Activated CD8-positive, alpha-beta memory T cell treated with anti-CD3 and anti-CD28 coated beads for 48 hours (primary cell): Measurements from ENCODE around the gene RSPO4.
"Not testable (repeated sequence)": the region's sequence is repeated elsewhere in the genome, so short reads cannot be mapped to it uniquely, and the experiment has no call there.

Experiments used
- DNase-seq, 3 experiments: peaks; one replicate each; pipeline ENCODE4 v3.0.0-alpha.2; 2020; ENCODE audit warnings: low read depth in 2 of 3, low spot score in 2 of 3

The RSPO4 gene

GRCh38 chr20:1005452-1006027, 3.4 kb upstream of the RSPO4 start:
- no peak for DNase-seq

- DNase-seq, result no peak
Measured at GRCh38 chr20:1003920-1004697, 2.0 kb upstream of the RSPO4 start.

- no peak for DNase-seq
Measured at GRCh38 chr20:1002682-1003561, 811 bp upstream of the RSPO4 start.

- DNase-seq, result no peak
Measured at GRCh38 chr20:1001116-1001515, 995 bp downstream of the RSPO4 start.

GRCh38 chr20:998231-998830, 3.8 kb downstream of the RSPO4 start:
- DNase-seq, result no peak

GRCh38 chr20:997486-997885, 4.6 kb downstream of the RSPO4 start:
- DNase-seq, result no peak

- no peak for DNase-seq
Measured at GRCh38 chr20:997016-997415, 5.1 kb downstream of the RSPO4 start.

GRCh38 chr20:995170-995569, 6.9 kb downstream of the RSPO4 start:
- no peak for DNase-seq

GRCh38 chr20:992801-993535, 9.1 kb downstream of the RSPO4 start:
- no peak for DNase-seq

GRCh38 chr20:991850-992249, 10.3 kb downstream of the RSPO4 start:
- DNase-seq, result no peak

- no peak for DNase-seq
Measured at GRCh38 chr20:990293-990959, 11.7 kb downstream of the RSPO4 start.

- no peak for DNase-seq
Measured at GRCh38 chr20:988272-988671, 13.8 kb downstream of the RSPO4 start.

GRCh38 chr20:987677-988076, 14.4 kb downstream of the RSPO4 start:
- no peak for DNase-seq

GRCh38 chr20:986733-987355, 15.3 kb downstream of the RSPO4 start:
- DNase-seq, result no peak

GRCh38 chr20:984994-985393, 17.1 kb downstream of the RSPO4 start:
- DNase-seq, result not testable (repeated sequence)

GRCh38 chr20:982754-983153, 19.4 kb downstream of the RSPO4 start:
- no peak for DNase-seq

GRCh38 chr20:977021-977420, 25.1 kb downstream of the RSPO4 start:
- DNase-seq, result no peak

- no peak for DNase-seq
Measured at GRCh38 chr20:976033-976432, 26.1 kb downstream of the RSPO4 start.

GRCh38 chr20:973785-974194, 28.3 kb downstream of the RSPO4 start:
- DNase-seq, result peak in 1 of 3 experiments; percentile 3

- no peak for DNase-seq
Measured at GRCh38 chr20:972256-972655, 29.9 kb downstream of the RSPO4 start.
